HCT116 (cell line): ENCODE data around the gene CD58. TPM values are rescaled to one million over a fixed set of nuclear protein-coding genes. Genes with fewer than 3 reads are reported as not detected.

Experiments
- ATAC-seq: fragments of 200-7000 bp; cut with Tn5 transposase; 2 replicates; pipeline ENCODE4 v1.9.1; 2020; ENCODE audit warnings: mild to moderate bottlenecking, moderate library complexity
- BruUV-seq: library from RNA; stranded (reverse); fragments of 400-500 nt; replicated peaks from 2 replicates; lab custom pipeline; 2021; lab: Mats Ljungman, UMichigan
- CTCF ChIA-PET: fragments of 300-600 bp; sonication (Branson Sonifier 250); formaldehyde crosslinking; loops from one replicate; lab custom pipeline; 2021; ENCODE audit warnings: antibody characterized with exemption; lab: Charles Lee
- POLR2A ChIA-PET: fragments of 300-600, 350-600 bp; sonication (Branson Sonifier 250); formaldehyde crosslinking; loops from one replicate; lab custom pipeline; 2021; ENCODE audit warnings: antibody characterized with exemption; lab: Charles Lee
- RAD21 ChIA-PET, 2 experiments: fragments of 300-600 bp; sonication (Branson Sonifier 250); formaldehyde crosslinking; loops; one replicate each; lab custom pipeline; 2023; ENCODE audit warnings: low total read pairs in 2 of 2; ENCODE audit not compliant: uncharacterized antibody in 2 of 2, unreplicated experiment in 2 of 2, low non-redundant PET in 1 of 2; lab: Charles Lee
- DNase-seq: peaks from one replicate; pipeline ENCODE4 v3.0.0-alpha.2; 2010; ENCODE audit warnings: low read depth, low spot score
- H2AFZ ChIP-seq: fragments of 200-600 bp; shearing (Covaris generic), sonication (generic); 2 replicates; pipeline ENCODE4 v1.6.1; 2017; ENCODE audit warnings: low read depth, mixed run types, mixed read lengths, antibody characterized with exemption, low read length; ENCODE audit not compliant: poor library complexity, severe bottlenecking
- H3K27ac ChIP-seq: 2 replicates; pipeline ENCODE4 v1.5.1; 2012; ENCODE audit warnings: low read depth, low read length
- H3K27me3 ChIP-seq: fragments of 200-600 bp; sonication (generic); 2 replicates; pipeline ENCODE4 v1.6.1; 2016; ENCODE audit warnings: mixed run types, low read length, mixed read lengths; ENCODE audit not compliant: insufficient read depth
- H3K36me3 ChIP-seq, 2 experiments: fragments of 200-500 bp in 1 of 2; fragments of 200-600 bp in 1 of 2; sonication (Bioruptor generic) in 1 of 2; sonication (generic) in 1 of 2; 2 replicates each; pipeline versions ENCODE4 v1.5.1 to v1.6.1; 2014 to 2016; ENCODE audit warnings: low read length in 2 of 2, inconsistent platforms in 1 of 2, mixed read lengths in 1 of 2, mixed run types in 1 of 2; ENCODE audit not compliant: insufficient read depth in 2 of 2, control insufficient read depth in 1 of 2
- H3K4me1 ChIP-seq, 2 experiments: fragments of 200-600 bp in 1 of 2; sonication (generic) in 1 of 2; 2 replicates each; pipeline versions ENCODE4 v1.5.1 to v1.6.1; 2012 to 2017; ENCODE audit warnings: low read length in 2 of 2, inconsistent platforms in 1 of 2, mild to moderate bottlenecking in 1 of 2, mixed read lengths in 1 of 2, mixed run types in 1 of 2, moderate library complexity in 1 of 2; ENCODE audit not compliant: insufficient read depth in 2 of 2, control insufficient read depth in 1 of 2
- H3K4me2 ChIP-seq: fragments of 200-600 bp; sonication (generic); 2 replicates; pipeline ENCODE4 v1.6.1; 2017; ENCODE audit warnings: mixed run types, low read length, mixed read lengths
- H3K4me3 ChIP-seq, 2 experiments: fragments of 200-600 bp in 1 of 2; sonication (generic) in 1 of 2; replicated peaks in 1 of 2; 2 replicates each; pipeline ENCODE4 v1.5.1; 2011 to 2016; ENCODE audit warnings: low read length in 2 of 2, control low read depth in 1 of 2, low read depth in 1 of 2, mild to moderate bottlenecking in 1 of 2, mixed read lengths in 1 of 2, mixed run types in 1 of 2
- H3K79me2 ChIP-seq: fragments of 200-600 bp; sonication (generic); 2 replicates; pipeline ENCODE4 v1.6.1; 2017; ENCODE audit warnings: mild to moderate bottlenecking, mixed run types, low read length, moderate library complexity, mixed read lengths; ENCODE audit not compliant: insufficient read depth
- H3K9ac ChIP-seq: fragments of 200-600 bp; sonication (generic); 2 replicates; pipeline ENCODE4 v1.6.1; 2016; ENCODE audit warnings: low read length, mixed read lengths
- H3K9me2 ChIP-seq: fragments of 200-600 bp; sonication (generic), shearing (Covaris generic); 2 replicates; pipeline ENCODE4 v1.6.1; 2017; ENCODE audit warnings: mixed run types, mild to moderate bottlenecking, moderate library complexity; ENCODE audit not compliant: insufficient read depth
- H3K9me3 ChIP-seq, 2 experiments: fragments of 200-500 bp in 1 of 2; fragments of 200-600 bp in 1 of 2; sonication (Bioruptor generic) in 1 of 2; sonication (generic) in 1 of 2; 2 replicates each; pipeline ENCODE4 v1.6.1; 2014 to 2017; ENCODE audit warnings: low read length in 2 of 2, mixed read lengths in 2 of 2, inconsistent platforms in 1 of 2, low read depth in 1 of 2, mild to moderate bottlenecking in 1 of 2, mixed run types in 1 of 2, moderate library complexity in 1 of 2; ENCODE audit not compliant: control insufficient read depth in 1 of 2, insufficient read depth in 1 of 2
- H4K20me1 ChIP-seq: fragments of 200-600 bp; sonication (generic), shearing (Covaris generic); 2 replicates; pipeline ENCODE4 v1.6.1; 2017; ENCODE audit warnings: mixed run types, mild to moderate bottlenecking, moderate library complexity; ENCODE audit not compliant: insufficient read depth
- CBX3 ChIP-seq: IDR thresholded peaks from 2 replicates; pipeline ENCODE4 v1.6.1; 2012; ENCODE audit warnings: low read depth
- CEBPB ChIP-seq: IDR thresholded peaks from 2 replicates; pipeline ENCODE4 v1.6.1; 2012; ENCODE audit warnings: low read depth
- EGR1 ChIP-seq: IDR thresholded peaks from 2 replicates; pipeline ENCODE4 v1.6.1; 2012; ENCODE audit warnings: low read depth
- ELF1 ChIP-seq: IDR thresholded peaks from 2 replicates; pipeline ENCODE4 v1.6.1; 2012; ENCODE audit warnings: low read depth, borderline replicate concordance
- EZH2 ChIP-seq: fragments of 200-600 bp; sonication (generic); IDR thresholded peaks from 2 replicates; pipeline ENCODE4 v1.6.1; 2017; ENCODE audit warnings: antibody characterized with exemption, mixed run types
- EZH2phosphoT487 ChIP-seq: fragments of 200-600 bp; IDR thresholded peaks from 2 replicates; pipeline ENCODE4 v1.6.1; 2018; ENCODE audit warnings: antibody characterized with exemption, borderline replicate concordance
- JUND ChIP-seq: IDR thresholded peaks from 2 replicates; pipeline ENCODE4 v1.6.1; 2012
- POLR2A ChIP-seq: IDR thresholded peaks from 2 replicates; pipeline ENCODE4 v1.7.0; 2011; ENCODE audit warnings: borderline replicate concordance; ENCODE audit not compliant: insufficient read depth, insufficient read length; ENCODE audit errors: extremely low read depth
- POLR2AphosphoS5 ChIP-seq: IDR thresholded peaks from 2 replicates; pipeline ENCODE4 v1.6.1; 2011; ENCODE audit warnings: mild to moderate bottlenecking, low read depth, low read length, moderate library complexity
- RAD21 ChIP-seq: IDR thresholded peaks from 2 replicates; pipeline ENCODE4 v1.6.1; 2012; ENCODE audit warnings: low read depth, mild to moderate bottlenecking
- SIN3A ChIP-seq: IDR thresholded peaks from 2 replicates; pipeline ENCODE4 v1.6.1; 2012; ENCODE audit warnings: low read depth
- SP1 ChIP-seq: IDR thresholded peaks from 2 replicates; pipeline ENCODE4 v1.6.1; 2012; ENCODE audit warnings: low read depth
- TCF7L2 ChIP-seq: IDR thresholded peaks from 2 replicates; pipeline ENCODE4 v1.7.0; 2011; ENCODE audit warnings: borderline replicate concordance, inconsistent platforms; ENCODE audit not compliant: insufficient read depth, insufficient read length; ENCODE audit errors: extremely low read depth
- YY1 ChIP-seq: IDR thresholded peaks from 2 replicates; pipeline ENCODE4 v1.6.1; 2011; ENCODE audit warnings: low read length, low read depth, moderate library complexity, mild to moderate bottlenecking; ENCODE audit not compliant: insufficient replicate concordance; ENCODE audit errors: extremely low read depth
- intact Hi-C: fragments of 100-400 bp; cut with micrococcal nuclease; formaldehyde crosslinking; loops from 2 replicates; pipeline ENCODE4 v1.10.0; 2022
- total RNA-seq: library from RNA; stranded (reverse); gene quantifications from one replicate; pipeline ENCODE4 v1.2.1, GENCODE V29; 2021; ENCODE audit not compliant: unreplicated experiment
- TF ChIP-seq, protein P1 (sequence below): IDR thresholded peaks from 2 replicates; pipeline ENCODE4 v1.6.1; 2011; ENCODE audit warnings: mild to moderate bottlenecking, low read length, moderate library complexity; ENCODE audit not compliant: insufficient replicate concordance; ENCODE audit errors: extremely low read depth
- TF ChIP-seq, protein P2 (sequence below): IDR thresholded peaks from 2 replicates; pipeline ENCODE4 v1.6.1; 2012
- TF ChIP-seq, protein P3 (sequence below): IDR thresholded peaks from 2 replicates; pipeline ENCODE4 v1.6.1; 2012
- TF ChIP-seq, protein P4 (sequence below): IDR thresholded peaks from 2 replicates; pipeline ENCODE4 v1.6.1; 2012; ENCODE audit warnings: low read depth

CD58 gene
- total RNA-seq, 1 experiment from 2014 or later: 18.0 TPM

DNA sequence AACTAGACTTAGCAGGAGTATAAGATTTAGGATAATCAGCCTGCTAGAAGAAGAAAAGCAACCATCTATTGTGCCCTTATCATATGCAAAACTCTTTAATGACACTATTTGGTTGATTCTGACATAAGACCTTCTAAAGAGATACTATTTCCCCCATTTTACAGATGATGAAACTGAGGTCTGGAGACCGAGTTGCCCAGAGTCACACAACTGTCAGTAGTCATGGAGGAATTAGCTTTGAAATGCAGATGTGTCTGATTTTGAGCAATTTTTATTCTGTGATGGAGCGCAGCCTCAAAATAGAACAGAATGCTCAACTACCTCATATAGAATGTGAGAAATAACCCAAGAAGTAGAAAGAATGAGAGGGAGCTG, 69.0 kb downstream of the CD58 start:
- Histone ChIP-seq H2AFZ (no peak overlapping the region), H3K27me3 (no peaks in the 10 kb centered on the region), H3K27ac (no peak overlapping the region), H3K79me2 (no peaks in the 10 kb centered on the region), H3K4me2 (no peak overlapping the region), H3K9me3 (no peaks in the 10 kb centered on the region), H3K36me3 (no peaks in the 10 kb centered on the region), H4K20me1 (no peaks in the 10 kb centered on the region), H3K9ac (no peak overlapping the region), H3K4me3 (no peak overlapping the region), H3K4me1 (peaks cover 33 to 44% of the 10 kb centered on the region in 2 experiments), H3K9me2 (no peaks in the 10 kb centered on the region)
- DNase-seq (no peak), ATAC-seq (no peak)
- CTCF ChIA-PET: interaction anchor here (2.4 to 10.7 kb wide), 2 partner anchors 16 to 362 kb away, joined by 7 to 251 read pairs; no protein-coding TSS in a partner anchor
- intact Hi-C loops: loop anchor here (10.0 kb wide), 1 partner anchor 553 kb away; no protein-coding TSS in a partner anchor
- BruUV-seq: no TSS peak
- POLR2A ChIA-PET: no interaction called here
- TF ChIP-seq TCF7L2 (no peak), RAD21 (no peak), EGR1 (no peak), SP1 (no peak), JUND (no peak), CEBPB (no peak), CBX3 (no peak), POLR2AphosphoS5 (no peak), ELF1 (no peak), POLR2A (no peak), SIN3A (no peak), EZH2 (no peak), YY1 (no peak), EZH2phosphoT487 (no peak)
- TF ChIP-seq, protein P1, sequence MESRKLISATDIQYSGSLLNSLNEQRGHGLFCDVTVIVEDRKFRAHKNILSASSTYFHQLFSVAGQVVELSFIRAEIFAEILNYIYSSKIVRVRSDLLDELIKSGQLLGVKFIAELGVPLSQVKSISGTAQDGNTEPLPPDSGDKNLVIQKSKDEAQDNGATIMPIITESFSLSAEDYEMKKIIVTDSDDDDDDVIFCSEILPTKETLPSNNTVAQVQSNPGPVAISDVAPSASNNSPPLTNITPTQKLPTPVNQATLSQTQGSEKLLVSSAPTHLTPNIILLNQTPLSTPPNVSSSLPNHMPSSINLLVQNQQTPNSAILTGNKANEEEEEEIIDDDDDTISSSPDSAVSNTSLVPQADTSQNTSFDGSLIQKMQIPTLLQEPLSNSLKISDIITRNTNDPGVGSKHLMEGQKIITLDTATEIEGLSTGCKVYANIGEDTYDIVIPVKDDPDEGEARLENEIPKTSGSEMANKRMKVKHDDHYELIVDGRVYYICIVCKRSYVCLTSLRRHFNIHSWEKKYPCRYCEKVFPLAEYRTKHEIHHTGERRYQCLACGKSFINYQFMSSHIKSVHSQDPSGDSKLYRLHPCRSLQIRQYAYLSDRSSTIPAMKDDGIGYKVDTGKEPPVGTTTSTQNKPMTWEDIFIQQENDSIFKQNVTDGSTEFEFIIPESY: no peak
- TF ChIP-seq, protein P2, sequence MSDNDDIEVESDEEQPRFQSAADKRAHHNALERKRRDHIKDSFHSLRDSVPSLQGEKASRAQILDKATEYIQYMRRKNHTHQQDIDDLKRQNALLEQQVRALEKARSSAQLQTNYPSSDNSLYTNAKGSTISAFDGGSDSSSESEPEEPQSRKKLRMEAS: no peak
- TF ChIP-seq, protein P3, sequence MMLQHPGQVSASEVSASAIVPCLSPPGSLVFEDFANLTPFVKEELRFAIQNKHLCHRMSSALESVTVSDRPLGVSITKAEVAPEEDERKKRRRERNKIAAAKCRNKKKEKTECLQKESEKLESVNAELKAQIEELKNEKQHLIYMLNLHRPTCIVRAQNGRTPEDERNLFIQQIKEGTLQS: no peak
- TF ChIP-seq, protein P4, sequence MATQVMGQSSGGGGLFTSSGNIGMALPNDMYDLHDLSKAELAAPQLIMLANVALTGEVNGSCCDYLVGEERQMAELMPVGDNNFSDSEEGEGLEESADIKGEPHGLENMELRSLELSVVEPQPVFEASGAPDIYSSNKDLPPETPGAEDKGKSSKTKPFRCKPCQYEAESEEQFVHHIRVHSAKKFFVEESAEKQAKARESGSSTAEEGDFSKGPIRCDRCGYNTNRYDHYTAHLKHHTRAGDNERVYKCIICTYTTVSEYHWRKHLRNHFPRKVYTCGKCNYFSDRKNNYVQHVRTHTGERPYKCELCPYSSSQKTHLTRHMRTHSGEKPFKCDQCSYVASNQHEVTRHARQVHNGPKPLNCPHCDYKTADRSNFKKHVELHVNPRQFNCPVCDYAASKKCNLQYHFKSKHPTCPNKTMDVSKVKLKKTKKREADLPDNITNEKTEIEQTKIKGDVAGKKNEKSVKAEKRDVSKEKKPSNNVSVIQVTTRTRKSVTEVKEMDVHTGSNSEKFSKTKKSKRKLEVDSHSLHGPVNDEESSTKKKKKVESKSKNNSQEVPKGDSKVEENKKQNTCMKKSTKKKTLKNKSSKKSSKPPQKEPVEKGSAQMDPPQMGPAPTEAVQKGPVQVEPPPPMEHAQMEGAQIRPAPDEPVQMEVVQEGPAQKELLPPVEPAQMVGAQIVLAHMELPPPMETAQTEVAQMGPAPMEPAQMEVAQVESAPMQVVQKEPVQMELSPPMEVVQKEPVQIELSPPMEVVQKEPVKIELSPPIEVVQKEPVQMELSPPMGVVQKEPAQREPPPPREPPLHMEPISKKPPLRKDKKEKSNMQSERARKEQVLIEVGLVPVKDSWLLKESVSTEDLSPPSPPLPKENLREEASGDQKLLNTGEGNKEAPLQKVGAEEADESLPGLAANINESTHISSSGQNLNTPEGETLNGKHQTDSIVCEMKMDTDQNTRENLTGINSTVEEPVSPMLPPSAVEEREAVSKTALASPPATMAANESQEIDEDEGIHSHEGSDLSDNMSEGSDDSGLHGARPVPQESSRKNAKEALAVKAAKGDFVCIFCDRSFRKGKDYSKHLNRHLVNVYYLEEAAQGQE: no peak
- RAD21 ChIA-PET: no interaction called here
